AG04450 (cell line): Measurements from ENCODE around the gene CD4. TPM values are rescaled to one million over a fixed set of nuclear protein-coding genes. Genes with fewer than 3 reads are reported as not detected.
A peak's percentile ranks its signal among the peaks of the same experiment; 100 is the strongest.

ENCODE experiments used
- CTCF ChIA-PET: fragments of 300-600, 350-600 bp; formaldehyde crosslinking; extraction: SDS; loops from one replicate; lab custom pipeline; 2022; ENCODE audit warnings: antibody characterized with exemption, inconsistent platforms; lab: Charles Lee
- POLR2A ChIA-PET: fragments of 350-600 bp; formaldehyde crosslinking; extraction: SDS; loops from one replicate; lab custom pipeline; 2021; ENCODE audit warnings: antibody characterized with exemption, inconsistent platforms; lab: Yijun Ruan, JAX
- DNase-seq: peaks from one replicate; pipeline ENCODE4 v3.0.0-alpha.2; 2011; ENCODE audit warnings: low read depth, low spot score
- H3K27ac ChIP-seq: one replicate; pipeline ENCODE4 v1.5.1; 2012; ENCODE audit warnings: low read depth, low read length, control low read depth
- H3K27me3 ChIP-seq: one replicate; pipeline ENCODE4 v1.6.0; 2012; ENCODE audit warnings: low read length; ENCODE audit not compliant: control insufficient read depth, insufficient read depth
- H3K4me3 ChIP-seq: 2 replicates; pipeline ENCODE4 v1.5.1; 2011; ENCODE audit warnings: mild to moderate bottlenecking, low read depth, low read length, control low read depth
- H3K9me3 ChIP-seq: 2 replicates; pipeline ENCODE4 v1.5.1; 2012; ENCODE audit warnings: low read length; ENCODE audit not compliant: control insufficient read depth, insufficient read depth
- CTCF ChIP-seq: IDR thresholded peaks from 2 replicates; pipeline ENCODE4 v1.5.1; 2011; ENCODE audit warnings: low read depth, low read length, control low read depth, inconsistent platforms
- polyA plus RNA-seq: library from polyadenylated mRNA; depleted of rRNA; stranded (reverse); fragments of >200 nt; gene quantifications from 2 replicates; pipeline ENCODE4 v1.2.3, GENCODE V29; 2011

Gene CD4
- polyA plus RNA-seq, 1 experiment: 24.9 TPM

- no peak for DNase-seq
- no peak for TF ChIP-seq CTCF
- ChIA-PET POLR2A (no interaction called here), CTCF (interaction anchor here (0.7 to 1.8 kb wide), 2 partner anchors 9 to 21 kb away, joined by 5 to 9 read pairs; partner anchors contain the start of gene PTMS)
- no peak overlapping the region for H3K27ac ChIP-seq
- H3K27me3 ChIP-seq: no peaks in the 10 kb centered on the region
- H3K4me3 ChIP-seq: no peak overlapping the region
- H3K9me3 ChIP-seq: no peaks in the 10 kb centered on the region; the same call in 1 of the 2 replicates
Observed at GRCh38 chr12:6757028-6757690, 32.2 kb upstream of the CD4 start.

GRCh38 chr12:6758506-6759095 is 30.7 kb upstream of the CD4 start:
- CTCF ChIA-PET: interaction anchor here (0.6 to 1.8 kb wide), 4 partner anchors 8 to 351 kb away, joined by 3 to 9 read pairs (median 4); partner anchors contain the start of gene PTMS
- POLR2A ChIA-PET: no interaction called here
- no peak for TF ChIP-seq CTCF
- DNase-seq: no peak
- Histone ChIP-seq H3K27me3 (no peaks in the 10 kb centered on the region), H3K9me3 (no peaks in the 10 kb centered on the region), H3K27ac (no peak overlapping the region), H3K4me3 (no peak overlapping the region)

- DNase-seq: no peak
- ChIA-PET CTCF (interaction anchor here (0.9 to 1.5 kb wide), 4 partner anchors 19 to 110 kb away, joined by 3 to 4 read pairs (median 3); no protein-coding TSS in a partner anchor), POLR2A (no interaction called here)
Observed at GRCh38 chr12:6759741-6760140, 29.6 kb upstream of the CD4 start.

GRCh38 chr12:6763380-6763779 is 25.9 kb upstream of the CD4 start:
- no peaks in the 10 kb centered on the region; the same call in 1 of the 2 replicates for H3K9me3 ChIP-seq
- ChIA-PET CTCF (interaction anchor here (0.9 to 3.5 kb wide), 2 partner anchors 10 to 61 kb away, joined by 3 to 50 read pairs; partner anchors contain the start of gene MLF2), POLR2A (interaction anchor here (0.6 to 1.3 kb wide), 5 partner anchors 10 to 90 kb away, joined by 3 to 8 read pairs (median 5); partner anchors contain the start of genes MLF2 and ZNF384)
- TF ChIP-seq CTCF: no peak
- H3K27me3 ChIP-seq: no peaks in the 10 kb centered on the region
- DNase-seq: no peak
- peak overlapping the region; percentile 94 for H3K27ac ChIP-seq
- H3K4me3 ChIP-seq: peak overlapping the region; percentile 49

More at GRCh38 chr12:6759741-6760140, 29.6 kb upstream of the CD4 start:
- no peaks in the 10 kb centered on the region for H3K9me3 ChIP-seq
- no peaks in the 10 kb centered on the region for H3K27me3 ChIP-seq
- no peak for TF ChIP-seq CTCF
- no peak overlapping the region for H3K4me3 ChIP-seq
- H3K27ac ChIP-seq: no peak overlapping the region
